ENCODE data around the gene LDLRAD2. TPM values are rescaled to one million over a fixed set of nuclear protein-coding genes. Genes with fewer than 3 reads are reported as not detected.

Gene LDLRAD2
- polyA plus RNA-seq, 1 of the 3 experiments (the other 2 are of a cell fraction), result 0.02 TPM

DNA sequence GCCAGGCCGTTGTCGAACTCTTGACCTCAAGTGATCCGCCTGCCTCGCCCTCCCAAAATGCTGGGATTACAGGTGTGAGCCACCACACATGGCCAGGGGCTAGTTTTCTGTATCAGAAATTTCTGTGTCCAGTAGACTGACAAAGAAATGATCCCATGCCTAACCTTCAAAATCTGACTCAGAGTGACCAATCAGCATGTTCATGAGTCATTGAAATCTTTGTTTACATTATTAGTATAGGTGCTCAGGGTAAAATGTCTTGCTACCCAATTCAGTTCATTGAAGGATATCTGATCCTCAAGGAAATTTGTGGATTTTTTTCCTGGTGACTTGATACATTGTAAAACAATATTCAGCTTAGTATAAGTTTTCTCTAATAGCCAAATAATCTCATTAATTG, 11.0 kb upstream of the LDLRAD2 start:
- no peaks in the 10 kb centered on the region for H3K36me3 ChIP-seq (replicated peaks in 1 of 2; ENCODE audit: control insufficient read depth in 1 of 2, insufficient read depth in 2 of 2, low read length in 1 of 2)
- H4K20me1 ChIP-seq (ENCODE audit: insufficient read depth), result no peaks in the 10 kb centered on the region
- H3K27ac ChIP-seq (ENCODE audit: low read depth in 2 of 2, low read length in 1 of 2), result no peak overlapping the region
- no peak overlapping the region for H2AFZ ChIP-seq (ENCODE audit: low read depth)
- no peaks in the 10 kb centered on the region for H3K4me1 ChIP-seq (ENCODE audit: control insufficient read depth in 1 of 2, insufficient read depth in 2 of 2, low read depth in 1 of 2, low read length in 1 of 2)
- ChIA-PET CTCF (no interaction called here), POLR2A (no interaction called here)
- no peak for DNase-seq
- no peak overlapping the region for H3K4me2 ChIP-seq
- H3K9me2 ChIP-seq, result no peaks in the 10 kb centered on the region
- H3K9ac ChIP-seq, result no peak overlapping the region
- peaks cover 2% of the 10 kb centered on the region for H3F3A ChIP-seq (replicated peaks; ENCODE audit: insufficient read depth)
- no peak overlapping the region for H3K4me3 ChIP-seq (ENCODE audit: low read depth in 2 of 2, low read length in 1 of 2)
- H3K79me2 ChIP-seq (ENCODE audit: insufficient read depth), result no peaks in the 10 kb centered on the region
- no peaks in the 10 kb centered on the region for H3K9me3 ChIP-seq
- H3K27me3 ChIP-seq (ENCODE audit: insufficient read depth), result no peaks in the 10 kb centered on the region
- 94% methylated on average over 4 of the region's 4 CpGs for WGBS (ENCODE audit: low lambda C conversion rate)
- TF ChIP-seq GABPA (IDR thresholded peaks at IDR 0.05; ENCODE audit: low read depth), result no peak
- TF ChIP-seq JUND (IDR thresholded peaks at IDR 0.05), result 0 out of 2 replicates have a peak, but pooled peaks have one; percentile 17
- TF ChIP-seq FOSL2 (IDR thresholded peaks at IDR 0.05; ENCODE audit: borderline replicate concordance, low read depth), result peak; percentile 50; the same call in 1 of the 2 replicates

DNA sequence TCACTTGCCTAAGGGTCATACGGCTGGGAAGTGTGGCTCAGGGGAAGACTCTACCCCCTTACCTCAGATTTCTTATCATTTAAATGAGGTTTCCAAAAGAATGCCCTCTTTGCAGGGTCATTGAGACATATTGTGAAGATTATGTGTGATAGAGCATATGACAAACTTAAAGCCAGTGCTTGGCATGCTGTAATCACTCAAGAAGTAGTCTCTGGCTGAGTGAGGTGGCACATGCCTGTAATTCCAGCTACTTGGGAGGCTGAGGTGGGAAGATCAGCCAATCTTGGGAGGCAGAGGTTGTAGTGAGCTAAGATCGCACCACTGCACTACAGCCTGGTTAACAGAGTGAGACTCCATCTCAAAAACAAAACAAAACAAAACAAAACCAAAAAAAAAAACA, 7.5 kb upstream of the LDLRAD2 start:
- CTCF ChIA-PET, result no interaction called here
- DNase-seq, result no peak
- Histone ChIP-seq H3K27ac (ENCODE audit: low read depth in 2 of 2, low read length in 1 of 2) (no peak overlapping the region), H3K79me2 (ENCODE audit: insufficient read depth) (no peaks in the 10 kb centered on the region), H3K9me3 (no peaks in the 10 kb centered on the region), H3F3A (replicated peaks; ENCODE audit: insufficient read depth) (peaks cover 2% of the 10 kb centered on the region), H3K36me3 (replicated peaks in 1 of 2; ENCODE audit: control insufficient read depth in 1 of 2, insufficient read depth in 2 of 2, low read length in 1 of 2) (no peaks in the 10 kb centered on the region), H4K20me1 (ENCODE audit: insufficient read depth) (no peaks in the 10 kb centered on the region), H3K27me3 (ENCODE audit: insufficient read depth) (no peaks in the 10 kb centered on the region), H3K9me2 (no peaks in the 10 kb centered on the region), H2AFZ (ENCODE audit: low read depth) (no peak overlapping the region), H3K4me3 (ENCODE audit: low read depth in 2 of 2, low read length in 1 of 2) (no peak overlapping the region), H3K4me2 (no peak overlapping the region), H3K4me1 (ENCODE audit: control insufficient read depth in 1 of 2, insufficient read depth in 2 of 2, low read depth in 1 of 2, low read length in 1 of 2) (no peaks in the 10 kb centered on the region), H3K9ac (no peak overlapping the region)
- TF ChIP-seq, protein P1, sequence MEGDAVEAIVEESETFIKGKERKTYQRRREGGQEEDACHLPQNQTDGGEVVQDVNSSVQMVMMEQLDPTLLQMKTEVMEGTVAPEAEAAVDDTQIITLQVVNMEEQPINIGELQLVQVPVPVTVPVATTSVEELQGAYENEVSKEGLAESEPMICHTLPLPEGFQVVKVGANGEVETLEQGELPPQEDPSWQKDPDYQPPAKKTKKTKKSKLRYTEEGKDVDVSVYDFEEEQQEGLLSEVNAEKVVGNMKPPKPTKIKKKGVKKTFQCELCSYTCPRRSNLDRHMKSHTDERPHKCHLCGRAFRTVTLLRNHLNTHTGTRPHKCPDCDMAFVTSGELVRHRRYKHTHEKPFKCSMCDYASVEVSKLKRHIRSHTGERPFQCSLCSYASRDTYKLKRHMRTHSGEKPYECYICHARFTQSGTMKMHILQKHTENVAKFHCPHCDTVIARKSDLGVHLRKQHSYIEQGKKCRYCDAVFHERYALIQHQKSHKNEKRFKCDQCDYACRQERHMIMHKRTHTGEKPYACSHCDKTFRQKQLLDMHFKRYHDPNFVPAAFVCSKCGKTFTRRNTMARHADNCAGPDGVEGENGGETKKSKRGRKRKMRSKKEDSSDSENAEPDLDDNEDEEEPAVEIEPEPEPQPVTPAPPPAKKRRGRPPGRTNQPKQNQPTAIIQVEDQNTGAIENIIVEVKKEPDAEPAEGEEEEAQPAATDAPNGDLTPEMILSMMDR (IDR thresholded peaks at IDR 0.05), result no peak
- TF ChIP-seq NRF1 (IDR thresholded peaks at IDR 0.05; ENCODE audit: low read depth, low read length) (no peak), SMC3 (IDR thresholded peaks at IDR 0.05; ENCODE audit: low read depth, low read length) (no peak), GABPA (IDR thresholded peaks at IDR 0.05; ENCODE audit: low read depth) (no peak), POLR2AphosphoS5 (IDR thresholded peaks at IDR 0.05; ENCODE audit: low read depth, low read length) (no peak), EP300 (IDR thresholded peaks at IDR 0.05; ENCODE audit: borderline replicate concordance in 1 of 2, low read depth in 1 of 2, low read length in 1 of 2) (no peak), EZH2phosphoT487 (IDR thresholded peaks at IDR 0.05; ENCODE audit: borderline replicate concordance, low read depth) (no peak)
- TF ChIP-seq, protein P2, sequence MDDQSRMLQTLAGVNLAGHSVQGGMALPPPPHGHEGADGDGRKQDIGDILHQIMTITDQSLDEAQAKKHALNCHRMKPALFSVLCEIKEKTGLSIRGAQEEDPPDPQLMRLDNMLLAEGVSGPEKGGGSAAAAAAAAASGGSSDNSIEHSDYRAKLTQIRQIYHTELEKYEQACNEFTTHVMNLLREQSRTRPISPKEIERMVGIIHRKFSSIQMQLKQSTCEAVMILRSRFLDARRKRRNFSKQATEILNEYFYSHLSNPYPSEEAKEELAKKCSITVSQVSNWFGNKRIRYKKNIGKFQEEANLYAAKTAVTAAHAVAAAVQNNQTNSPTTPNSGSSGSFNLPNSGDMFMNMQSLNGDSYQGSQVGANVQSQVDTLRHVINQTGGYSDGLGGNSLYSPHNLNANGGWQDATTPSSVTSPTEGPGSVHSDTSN (IDR thresholded peaks at IDR 0.05), result no peak
- TF ChIP-seq, protein P3, sequence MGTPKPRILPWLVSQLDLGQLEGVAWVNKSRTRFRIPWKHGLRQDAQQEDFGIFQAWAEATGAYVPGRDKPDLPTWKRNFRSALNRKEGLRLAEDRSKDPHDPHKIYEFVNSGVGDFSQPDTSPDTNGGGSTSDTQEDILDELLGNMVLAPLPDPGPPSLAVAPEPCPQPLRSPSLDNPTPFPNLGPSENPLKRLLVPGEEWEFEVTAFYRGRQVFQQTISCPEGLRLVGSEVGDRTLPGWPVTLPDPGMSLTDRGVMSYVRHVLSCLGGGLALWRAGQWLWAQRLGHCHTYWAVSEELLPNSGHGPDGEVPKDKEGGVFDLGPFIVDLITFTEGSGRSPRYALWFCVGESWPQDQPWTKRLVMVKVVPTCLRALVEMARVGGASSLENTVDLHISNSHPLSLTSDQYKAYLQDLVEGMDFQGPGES (IDR thresholded peaks at IDR 0.05; ENCODE audit: low read depth, low read length), result no peak
- TF ChIP-seq, protein P4, sequence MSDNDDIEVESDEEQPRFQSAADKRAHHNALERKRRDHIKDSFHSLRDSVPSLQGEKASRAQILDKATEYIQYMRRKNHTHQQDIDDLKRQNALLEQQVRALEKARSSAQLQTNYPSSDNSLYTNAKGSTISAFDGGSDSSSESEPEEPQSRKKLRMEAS (IDR thresholded peaks at IDR 0.05; ENCODE audit: low read depth), result no peak
- POLR2A ChIA-PET, result no interaction called here
- 90% methylated on average over 2 of the region's 2 CpGs for WGBS (ENCODE audit: low lambda C conversion rate)

All from SK-N-SH (cell line).